Neural progenitor cell (in vitro differentiated cells): ENCODE measurements around the gene TP53I13. TPM values are rescaled to one million over a fixed set of nuclear protein-coding genes. Genes with fewer than 3 reads are reported as not detected.

Experiments
- DNase-seq: peaks from one replicate; pipeline ENCODE4 v3.0.0-alpha.2; 2016; ENCODE audit warnings: low spot score
- H2AFZ ChIP-seq: fragments of 200-600 bp; sonication (generic); replicated peaks from 2 replicates; pipeline ENCODE4 v1.6.1; 2016; ENCODE audit warnings: antibody characterized with exemption
- H3F3A ChIP-seq: fragments of 200-600 bp; sonication (generic); 2 replicates; pipeline ENCODE4 v1.6.1; 2016; ENCODE audit warnings: antibody characterized with exemption, low read depth
- H3K27ac ChIP-seq: fragments of 200-600 bp; sonication (generic); 2 replicates; pipeline ENCODE4 v1.5.1; 2016; ENCODE audit warnings: mild to moderate bottlenecking
- H3K27me3 ChIP-seq: fragments of 200-600 bp; sonication (generic); 2 replicates; pipeline ENCODE4 v1.6.1; 2016; ENCODE audit warnings: mild to moderate bottlenecking, moderate library complexity
- H3K36me3 ChIP-seq: fragments of 200-600 bp; sonication (generic); 2 replicates; pipeline ENCODE4 v1.5.1; 2016
- H3K4me1 ChIP-seq: fragments of 200-600 bp; sonication (generic); 2 replicates; pipeline ENCODE4 v1.6.1; 2016; ENCODE audit warnings: mixed run types
- H3K4me2 ChIP-seq: fragments of 200-600 bp; sonication (generic); 2 replicates; pipeline ENCODE4 v1.6.1; 2016
- H3K4me3 ChIP-seq: fragments of 200-600 bp; sonication (generic); 2 replicates; pipeline ENCODE4 v1.5.1; 2016
- H3K79me2 ChIP-seq: fragments of 200-600 bp; sonication (generic); 2 replicates; pipeline ENCODE4 v1.6.1; 2016; ENCODE audit warnings: low read depth
- H3K9ac ChIP-seq: fragments of 200-600 bp; sonication (generic); 2 replicates; pipeline ENCODE4 v1.6.1; 2016
- H3K9me3 ChIP-seq: fragments of 200-600 bp; sonication (generic); 2 replicates; pipeline ENCODE4 v1.5.1; 2016; ENCODE audit warnings: low read depth
- H4K20me1 ChIP-seq: fragments of 200-600 bp; sonication (generic); 2 replicates; pipeline ENCODE4 v1.6.1; 2016; ENCODE audit warnings: low read depth
- H3K27ac Mint-ChIP-seq: 3 replicates; pipeline ENCODE4 v1.8.0; 2021; ENCODE audit warnings: mixed read lengths
- H3K27me3 Mint-ChIP-seq: 2 replicates; pipeline ENCODE4 v1.8.0; 2022; ENCODE audit warnings: low read depth, mild to moderate bottlenecking, inconsistent platforms, moderate library complexity, mixed read lengths; ENCODE audit not compliant: insufficient read depth
- H3K36me3 Mint-ChIP-seq: 3 replicates; pipeline ENCODE4 v1.8.0; 2021; ENCODE audit warnings: mixed read lengths
- H3K4me1 Mint-ChIP-seq: 3 replicates; pipeline ENCODE4 v1.8.0; 2021; ENCODE audit warnings: mixed read lengths
- H3K4me3 Mint-ChIP-seq: 3 replicates; pipeline ENCODE4 v1.8.0; 2021; ENCODE audit warnings: mild to moderate bottlenecking, moderate library complexity, mixed read lengths
- H3K9me3 Mint-ChIP-seq: 3 replicates; pipeline ENCODE4 v1.8.0; 2020; ENCODE audit warnings: mixed read lengths
- CTCF ChIP-seq: fragments of 200-600 bp; sonication (generic); IDR thresholded peaks from 2 replicates; pipeline ENCODE4 v1.5.1; 2017; ENCODE audit warnings: antibody characterized with exemption, mild to moderate bottlenecking
- EZH2 ChIP-seq: fragments of 200-600 bp; sonication (generic); IDR thresholded peaks from 2 replicates; pipeline ENCODE4 v1.6.1; 2017; ENCODE audit warnings: antibody characterized with exemption, mild to moderate bottlenecking, moderate library complexity
- EZH2phosphoT487 ChIP-seq: fragments of 200-600 bp; sonication (generic); IDR thresholded peaks from 2 replicates; pipeline ENCODE4 v1.6.1; 2017; ENCODE audit warnings: antibody characterized with exemption
- total RNA-seq: library from RNA; depleted of rRNA; stranded (reverse); fragments of >200 nt; gene quantifications from 2 replicates; pipeline ENCODE4 v1.2.3, GENCODE V29; 2015; ENCODE audit warnings: low replicate concordance

The TP53I13 gene
- total RNA-seq, 1 donor from 2014 or later = 9.2 TPM

DNA sequence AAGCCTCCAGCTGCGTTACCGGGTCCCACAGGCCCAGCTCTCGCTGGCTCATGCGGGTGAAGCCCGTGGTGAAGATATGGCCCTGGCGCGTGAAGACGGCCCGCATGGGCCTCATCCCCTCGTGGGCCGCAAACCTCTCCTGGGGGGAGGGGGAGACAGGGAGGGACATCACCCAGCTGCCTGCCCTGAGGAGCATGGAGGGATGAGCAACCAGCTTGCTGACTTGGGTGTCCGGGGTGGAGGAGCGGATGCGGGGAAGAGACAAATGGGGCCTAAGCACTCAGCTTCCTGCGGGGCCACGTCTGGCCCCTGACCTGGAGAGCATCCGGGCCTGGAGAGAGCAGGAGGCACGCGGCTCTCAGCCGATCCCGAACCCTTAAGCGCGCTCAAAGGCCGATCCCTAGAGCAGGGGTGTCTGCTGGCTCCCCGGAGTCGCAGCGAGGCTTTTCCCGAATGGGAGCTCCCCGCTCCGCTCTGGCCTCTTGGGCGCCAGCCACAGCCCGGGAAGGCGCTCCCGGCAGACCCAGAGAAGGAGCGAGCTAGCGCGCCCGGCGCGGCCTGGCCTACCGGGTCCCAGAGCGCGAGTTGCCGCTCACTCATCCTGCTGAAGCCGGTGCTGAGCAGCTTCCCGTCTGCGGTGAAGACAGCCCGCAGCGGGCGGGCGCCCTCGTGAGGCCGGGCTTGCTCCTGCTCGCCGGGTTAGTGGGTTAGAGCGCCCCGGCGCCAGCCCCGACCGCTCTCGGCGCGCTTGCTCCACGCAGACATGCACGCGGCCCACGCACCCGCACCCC is 49.2 kb downstream of the TP53I13 start:
- H3K9me3 Mint-ChIP-seq = no peaks in the 10 kb centered on the region
- peaks cover 33% of the 10 kb centered on the region for H3K27me3 Mint-ChIP-seq
- H3K36me3 Mint-ChIP-seq = peaks cover 2% of the 10 kb centered on the region
- H4K20me1 ChIP-seq = peaks cover 11% of the 10 kb centered on the region
- H3K4me1 ChIP-seq = peaks cover 23% of the 10 kb centered on the region
- H3F3A ChIP-seq = peaks cover 40% of the 10 kb centered on the region
- H3K36me3 ChIP-seq = no peaks in the 10 kb centered on the region
- peak overlapping the region; percentile 84 for H3K4me2 ChIP-seq
- peak; percentile 64 for TF ChIP-seq EZH2
- TF ChIP-seq CTCF = peak; percentile 67
- TF ChIP-seq EZH2phosphoT487 = peak; percentile 75
- H3K9ac ChIP-seq = no peak overlapping the region
- peaks cover 84% of the 10 kb centered on the region for H3K27me3 ChIP-seq
- peaks cover 41% of the 10 kb centered on the region for H3K4me1 Mint-ChIP-seq
- no peak overlapping the region for H3K27ac Mint-ChIP-seq
- peak overlapping the region; percentile 25 for H3K4me3 ChIP-seq
- no peaks in the 10 kb centered on the region for H3K79me2 ChIP-seq
- no peak overlapping the region for H3K27ac ChIP-seq
- peak overlapping the region; percentile 30 for H3K4me3 Mint-ChIP-seq
- peak; percentile 83 for DNase-seq
- no peaks in the 10 kb centered on the region for H3K9me3 ChIP-seq
- peak overlapping the region; percentile 52 for H2AFZ ChIP-seq

DNA sequence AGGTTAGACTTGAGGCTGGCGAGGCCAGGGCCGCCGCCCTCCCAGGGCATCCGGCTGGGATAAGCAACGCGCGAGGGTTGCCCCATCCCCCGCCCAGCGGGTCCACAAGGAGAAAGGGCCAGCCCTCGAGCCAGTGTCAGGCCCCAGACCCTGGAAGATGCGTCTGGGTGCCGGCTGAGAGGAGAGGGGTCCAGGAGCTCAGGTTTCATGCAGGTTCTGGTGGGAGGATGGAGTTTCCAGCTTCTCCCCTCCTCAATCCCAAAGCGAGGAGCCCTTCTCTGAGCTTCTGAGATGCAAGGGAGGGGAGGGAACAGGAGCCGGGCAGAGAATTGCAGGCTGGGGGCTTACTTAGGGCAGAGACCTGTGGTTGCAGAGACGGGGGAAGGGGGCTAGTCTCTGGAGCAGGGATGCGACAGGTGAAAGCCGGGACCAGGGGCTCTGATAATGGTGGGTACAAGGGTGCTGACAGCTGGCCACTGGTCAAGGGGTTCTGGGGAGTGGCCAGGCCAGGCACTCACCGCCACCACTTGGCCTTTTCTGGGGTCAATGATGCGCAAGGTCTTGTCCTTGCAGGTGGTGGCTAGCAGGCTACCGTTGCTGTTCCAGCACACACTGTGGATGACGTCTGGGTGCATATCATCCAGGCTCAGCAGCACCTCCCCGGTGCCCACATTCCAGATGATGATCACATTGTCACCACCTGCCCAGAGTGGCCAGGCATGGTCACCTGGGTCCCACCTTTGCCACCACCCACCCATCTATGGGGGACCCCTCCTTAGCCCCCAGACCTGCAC is 50.0 kb downstream of the TP53I13 start:
- no peaks in the 10 kb centered on the region for H3K9me3 Mint-ChIP-seq
- H3K4me1 Mint-ChIP-seq = peaks cover 45% of the 10 kb centered on the region
- Histone ChIP-seq H4K20me1 (peaks cover 11% of the 10 kb centered on the region), H3K27ac (no peak overlapping the region), H3K27me3 (peaks cover 84% of the 10 kb centered on the region), H3K4me2 (peak overlapping the region; percentile 84), H3K9me3 (no peaks in the 10 kb centered on the region), H3K79me2 (no peaks in the 10 kb centered on the region), H2AFZ (peak overlapping the region; percentile 52), H3F3A (peaks cover 36% of the 10 kb centered on the region), H3K36me3 (no peaks in the 10 kb centered on the region), H3K4me3 (peak overlapping the region; percentile 25), H3K9ac (no peak overlapping the region), H3K4me1 (peaks cover 28% of the 10 kb centered on the region)
- H3K27me3 Mint-ChIP-seq = peaks cover 35% of the 10 kb centered on the region
- DNase-seq = no peak
- TF ChIP-seq EZH2phosphoT487 (no peak), CTCF (no peak), EZH2 (peak; percentile 26)
- no peak overlapping the region for H3K27ac Mint-ChIP-seq
- H3K36me3 Mint-ChIP-seq = peaks cover 2% of the 10 kb centered on the region
- peak overlapping the region; percentile 50 for H3K4me3 Mint-ChIP-seq

DNA sequence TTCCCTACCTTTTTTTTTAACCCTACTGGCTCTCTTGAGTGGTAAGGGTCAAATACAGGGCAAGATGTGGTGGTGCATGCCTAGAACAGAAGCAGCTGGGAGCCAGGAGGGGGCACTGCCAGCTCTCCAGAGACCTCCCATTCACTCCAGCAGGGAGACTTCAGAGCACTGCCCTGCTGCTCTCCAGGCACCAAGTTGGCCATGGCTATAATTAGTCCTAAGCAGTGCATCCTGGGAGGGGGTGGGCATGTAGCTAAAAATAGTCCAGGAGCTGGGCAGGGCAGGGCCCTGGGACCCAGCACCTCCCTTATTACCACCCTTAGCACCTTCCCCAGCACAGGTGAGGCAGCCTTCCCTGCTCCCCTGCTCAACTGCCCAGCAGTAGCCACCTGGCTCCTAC is 50.8 kb downstream of the TP53I13 start:
- Histone ChIP-seq H3K9me3 (no peaks in the 10 kb centered on the region), H3K36me3 (no peaks in the 10 kb centered on the region), H3K4me1 (peaks cover 21% of the 10 kb centered on the region), H2AFZ (no peak overlapping the region), H3K27me3 (peaks cover 92% of the 10 kb centered on the region), H3K9ac (no peak overlapping the region), H3K79me2 (no peaks in the 10 kb centered on the region), H3K27ac (no peak overlapping the region), H3F3A (peaks cover 35% of the 10 kb centered on the region), H3K4me3 (no peak overlapping the region), H3K4me2 (no peak overlapping the region), H4K20me1 (peaks cover 11% of the 10 kb centered on the region)
- H3K4me1 Mint-ChIP-seq = peaks cover 41% of the 10 kb centered on the region
- no peak overlapping the region for H3K27ac Mint-ChIP-seq
- no peaks in the 10 kb centered on the region for H3K9me3 Mint-ChIP-seq
- H3K4me3 Mint-ChIP-seq = no peak overlapping the region
- H3K36me3 Mint-ChIP-seq = no peaks in the 10 kb centered on the region
- DNase-seq = peak; percentile 57
- peaks cover 35% of the 10 kb centered on the region for H3K27me3 Mint-ChIP-seq
- TF ChIP-seq EZH2 (no peak), CTCF (peak; percentile 50)
